OCI-LY3 (cell line): ENCODE results near the gene NENF.

ENCODE experiments used
- EZH2phosphoT487 ChIP-seq: fragments of 200-600 bp; shearing (Covaris generic); IDR thresholded peaks from 2 replicates; pipeline ENCODE4 v1.6.1; 2018; ENCODE audit warnings: antibody characterized with exemption, mixed run types, low read depth
- TF ChIP-seq, protein P1 (sequence below): fragments of 200-600, 300-600 bp; sonication (generic); IDR thresholded peaks from 2 replicates; pipeline ENCODE4 v1.5.1; 2014; ENCODE audit warnings: antibody characterized with exemption, low read length, low read depth

DNA sequence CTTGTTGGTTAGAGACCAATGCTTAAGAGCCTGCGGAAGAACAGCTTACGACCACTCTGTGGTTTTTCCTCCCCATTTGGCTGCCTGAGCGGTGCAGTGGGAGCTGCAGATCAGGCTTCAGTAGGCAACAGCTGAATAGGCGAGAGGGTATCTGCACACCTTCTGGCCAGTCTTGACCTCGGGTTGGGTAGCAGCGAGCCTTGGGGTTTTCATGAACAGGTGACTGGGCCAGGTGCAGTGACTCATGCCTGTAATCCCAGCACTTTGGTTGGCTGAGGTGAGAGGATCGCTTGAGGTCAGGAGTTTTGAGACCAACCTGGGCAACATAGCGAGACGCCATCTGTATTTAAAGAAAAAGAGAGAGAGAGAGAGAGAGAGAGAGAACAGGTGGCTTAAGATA is 41.0 kb downstream of the NENF start:
- TF ChIP-seq, protein P1, sequence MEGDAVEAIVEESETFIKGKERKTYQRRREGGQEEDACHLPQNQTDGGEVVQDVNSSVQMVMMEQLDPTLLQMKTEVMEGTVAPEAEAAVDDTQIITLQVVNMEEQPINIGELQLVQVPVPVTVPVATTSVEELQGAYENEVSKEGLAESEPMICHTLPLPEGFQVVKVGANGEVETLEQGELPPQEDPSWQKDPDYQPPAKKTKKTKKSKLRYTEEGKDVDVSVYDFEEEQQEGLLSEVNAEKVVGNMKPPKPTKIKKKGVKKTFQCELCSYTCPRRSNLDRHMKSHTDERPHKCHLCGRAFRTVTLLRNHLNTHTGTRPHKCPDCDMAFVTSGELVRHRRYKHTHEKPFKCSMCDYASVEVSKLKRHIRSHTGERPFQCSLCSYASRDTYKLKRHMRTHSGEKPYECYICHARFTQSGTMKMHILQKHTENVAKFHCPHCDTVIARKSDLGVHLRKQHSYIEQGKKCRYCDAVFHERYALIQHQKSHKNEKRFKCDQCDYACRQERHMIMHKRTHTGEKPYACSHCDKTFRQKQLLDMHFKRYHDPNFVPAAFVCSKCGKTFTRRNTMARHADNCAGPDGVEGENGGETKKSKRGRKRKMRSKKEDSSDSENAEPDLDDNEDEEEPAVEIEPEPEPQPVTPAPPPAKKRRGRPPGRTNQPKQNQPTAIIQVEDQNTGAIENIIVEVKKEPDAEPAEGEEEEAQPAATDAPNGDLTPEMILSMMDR: no peak
- TF ChIP-seq EZH2phosphoT487: no peak
